Stimulated activated CD4-positive, alpha-beta T cell treated with anti-CD3 and anti-CD28 coated beads, Interleukin-4, amount 100 ng/mL, for 1 hour (primary cell): ENCODE results near the gene RNASEH2C.
"Not testable (repeated sequence)": the region's sequence is repeated elsewhere in the genome, so short reads cannot be mapped to it uniquely, and the experiment has no call there.

Experiments
- DNase-seq: peaks from one replicate; pipeline ENCODE4 v3.0.0-alpha.2; 2020

RNASEH2C gene

DNA sequence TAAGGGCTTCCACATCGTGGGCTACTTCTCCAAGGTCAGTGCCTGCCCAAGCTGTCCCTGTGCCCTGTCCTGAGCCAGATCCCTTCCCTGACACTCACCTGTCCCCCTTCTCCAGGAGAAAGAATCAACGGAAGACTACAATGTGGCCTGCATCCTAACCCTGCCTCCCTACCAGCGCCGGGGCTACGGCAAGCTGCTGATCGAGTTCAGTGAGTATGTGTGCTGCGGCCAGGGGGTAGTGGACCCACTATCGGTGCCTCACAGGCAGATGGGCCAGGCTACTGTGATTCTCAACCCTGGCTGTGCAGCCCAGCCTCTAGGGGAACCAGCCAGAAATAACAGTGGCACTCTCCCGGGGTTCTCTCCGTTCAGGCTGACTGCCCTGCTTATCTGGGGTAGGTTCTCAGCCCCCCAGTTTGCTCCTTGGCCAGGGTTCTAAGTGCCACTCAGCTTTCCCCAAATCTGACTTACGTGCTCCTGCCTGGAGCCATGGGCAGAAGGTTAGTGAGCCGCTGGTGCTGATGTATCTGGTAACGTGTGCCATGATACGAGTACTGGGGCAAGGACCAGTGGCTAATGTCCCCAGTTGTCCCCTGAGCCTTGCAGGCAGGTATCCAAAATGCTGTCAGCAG is 3.7 kb downstream of the RNASEH2C start:
- no peak for DNase-seq

DNA sequence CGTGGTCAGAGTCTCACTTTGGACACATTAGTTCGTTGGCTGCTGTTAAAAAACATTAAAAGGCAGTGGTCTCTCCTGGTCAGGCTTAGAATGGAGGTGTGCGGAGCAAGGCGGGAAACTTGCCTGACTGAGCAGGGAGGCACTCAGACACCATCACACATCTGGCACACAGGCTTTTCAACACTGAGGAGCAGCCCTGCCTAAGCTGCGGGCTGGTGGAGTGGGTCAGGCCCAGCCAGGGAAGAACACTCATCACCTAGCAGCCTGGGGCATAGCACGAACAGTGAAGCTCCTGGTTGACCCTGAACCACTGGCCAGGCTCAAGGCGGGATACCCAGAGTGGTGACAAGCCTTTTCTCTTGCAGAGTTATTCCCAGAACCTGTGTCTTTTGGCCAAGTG is 4.3 kb downstream of the RNASEH2C start:
- DNase-seq, result no peak

DNA sequence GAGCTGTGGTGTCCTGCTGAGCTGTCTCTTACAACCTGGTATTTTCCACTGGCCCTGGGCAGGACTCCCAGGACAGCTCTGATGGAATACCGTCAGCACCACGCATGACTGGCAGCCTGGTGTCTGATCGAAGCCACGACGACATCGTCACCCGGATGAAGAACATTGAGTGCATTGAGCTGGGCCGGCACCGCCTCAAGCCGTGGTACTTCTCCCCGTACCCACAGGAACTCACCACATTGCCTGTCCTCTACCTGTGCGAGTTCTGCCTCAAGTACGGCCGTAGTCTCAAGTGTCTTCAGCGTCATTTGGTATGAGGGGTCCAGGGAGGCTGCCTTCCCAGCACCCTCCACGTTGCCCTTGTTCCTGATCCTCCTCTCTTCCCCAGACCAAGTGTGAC is 6.2 kb downstream of the RNASEH2C start:
- no peak for DNase-seq

DNA sequence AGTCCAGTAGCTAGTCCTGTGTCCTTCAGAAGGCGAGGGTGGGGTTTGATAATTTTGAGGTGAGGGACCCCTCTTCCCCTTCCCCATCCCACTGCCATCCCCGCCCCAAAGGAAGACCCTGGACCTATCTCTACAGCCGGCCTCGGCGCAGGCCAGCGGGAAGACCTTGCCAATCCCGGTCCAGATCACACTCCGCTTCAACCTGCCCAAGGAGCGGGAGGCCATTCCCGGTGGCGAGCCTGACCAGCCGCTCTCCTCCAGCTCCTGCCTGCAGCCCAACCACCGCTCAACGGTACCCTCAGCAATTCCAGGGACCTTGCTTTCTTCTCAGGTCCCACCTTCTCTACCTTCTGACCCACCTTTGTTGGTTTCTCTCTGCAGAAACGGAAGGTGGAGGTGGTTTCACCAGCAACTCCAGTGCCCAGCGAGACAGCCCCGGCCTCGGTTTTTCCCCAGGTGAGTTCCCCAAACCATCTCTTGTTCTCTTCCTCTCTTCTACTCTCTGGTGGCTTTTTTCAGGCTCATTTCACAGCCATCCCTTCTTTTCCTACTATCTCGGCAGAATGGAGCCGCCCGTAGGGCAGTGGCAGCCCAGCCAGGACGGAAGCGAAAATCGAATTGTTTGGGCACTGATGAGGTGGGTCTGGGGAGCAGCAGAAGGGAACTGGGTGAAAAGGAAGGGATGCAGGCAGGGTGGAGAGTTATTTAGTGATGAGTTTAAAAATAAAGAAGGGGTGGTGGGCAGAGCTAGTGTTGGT is 7.2 kb downstream of the RNASEH2C start:
- DNase-seq, result no peak

DNA sequence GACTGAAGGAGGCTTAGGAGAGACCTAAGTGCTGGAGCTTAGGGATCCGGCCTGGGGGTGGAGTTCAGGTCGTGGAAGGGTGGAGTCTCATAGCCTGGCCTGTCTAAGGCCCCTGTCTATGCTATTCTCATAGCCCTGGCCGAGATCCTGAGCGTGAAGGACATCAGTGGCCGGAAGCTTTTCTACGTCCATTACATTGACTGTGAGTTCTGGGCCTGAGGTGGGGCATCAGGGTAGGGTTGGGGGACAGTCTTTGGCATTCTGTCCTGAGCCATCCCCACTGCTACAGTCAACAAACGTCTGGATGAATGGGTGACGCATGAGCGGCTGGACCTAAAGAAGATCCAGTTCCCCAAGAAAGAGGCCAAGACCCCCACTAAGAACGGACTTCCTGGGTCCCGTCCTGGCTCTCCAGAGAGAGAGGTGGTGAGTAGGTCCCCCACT is 7.9 kb downstream of the RNASEH2C start:
- no peak for DNase-seq

DNA sequence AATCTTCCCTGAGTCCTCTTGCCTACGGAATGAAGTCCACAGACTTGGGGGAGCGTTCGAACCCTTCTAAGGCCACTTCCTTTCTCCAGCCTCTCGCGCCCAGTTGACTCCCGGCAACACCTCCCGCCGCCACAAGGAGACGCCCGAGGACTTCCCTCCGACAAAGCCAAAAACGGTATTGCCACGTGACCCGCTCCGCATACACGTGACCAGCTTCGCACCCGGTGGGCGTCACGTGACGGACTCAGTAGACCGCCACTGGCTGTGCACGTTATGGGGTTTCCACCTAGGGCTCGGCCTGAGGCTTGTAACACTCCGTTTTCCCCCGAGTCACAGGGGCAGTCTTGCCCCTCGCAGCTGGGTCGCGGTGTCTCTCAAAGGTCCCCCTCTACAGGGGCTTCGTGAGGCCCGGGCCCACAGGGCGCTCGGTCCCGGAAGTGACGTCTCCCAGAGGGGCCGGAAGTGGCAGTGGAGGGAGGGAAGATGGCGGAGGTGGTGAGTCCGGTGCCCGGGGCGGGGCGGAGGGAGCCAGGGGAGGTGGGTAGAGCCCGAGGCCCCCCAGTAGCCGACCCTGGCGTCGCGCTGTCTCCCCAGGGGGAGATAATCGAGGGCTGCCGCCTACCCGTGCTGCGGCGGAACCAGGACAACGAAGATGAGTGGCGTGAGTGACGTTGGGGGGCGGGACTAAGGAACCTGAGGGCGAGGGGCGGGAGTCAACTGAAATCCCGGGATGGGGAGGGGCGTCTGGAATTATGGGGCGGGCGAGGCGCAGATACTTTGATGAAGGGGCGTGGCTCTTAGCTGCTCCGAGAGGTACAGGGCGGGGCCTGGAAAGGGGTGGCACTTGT is 8.6 kb downstream of the RNASEH2C start, which contains the start of gene KAT5:
KAT5 (plus strand) TSS at position 468 of the 848 bp plus-strand sequence; CDS start at position 484, 16 bp downstream.
- peak; percentile 97 for DNase-seq

DNA sequence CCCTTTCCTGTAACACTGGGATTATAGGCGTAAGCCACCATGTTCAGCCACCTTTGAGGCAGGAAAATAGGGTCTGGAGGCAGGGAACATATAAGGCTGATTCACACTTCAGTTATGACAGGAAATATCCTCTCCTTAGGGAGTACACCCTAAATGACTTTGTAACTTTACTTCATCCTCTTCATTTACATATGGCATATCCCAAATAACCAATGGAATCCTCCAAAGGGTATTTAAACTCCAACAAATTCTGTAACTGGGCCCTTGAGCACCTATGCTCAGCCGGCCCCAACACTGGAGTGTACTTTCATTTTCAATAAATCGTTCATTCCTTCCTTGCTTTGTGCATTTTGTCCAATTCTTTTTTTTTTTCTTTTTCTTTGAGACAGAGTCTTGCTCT is 10.2 kb downstream of the RNASEH2C start:
- DNase-seq, result no peak

DNA sequence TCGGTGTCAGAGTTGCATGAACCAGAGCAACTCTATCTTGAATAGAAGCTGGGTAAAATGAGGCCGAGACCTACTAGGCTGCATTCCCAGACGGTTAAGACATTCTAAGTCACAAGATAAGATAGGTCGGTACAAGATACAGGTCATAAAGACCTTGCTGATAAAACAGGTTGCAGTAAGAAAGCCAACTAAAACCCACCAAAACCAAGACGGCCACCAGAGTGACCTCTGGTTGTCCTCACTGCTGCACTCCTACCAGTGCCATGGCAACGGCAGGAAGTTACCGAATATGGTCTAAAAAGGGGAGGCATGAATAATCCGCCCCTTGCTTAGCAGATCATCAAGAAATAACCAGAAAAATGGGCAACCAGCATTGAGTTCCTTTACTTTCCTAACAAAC is 10.9 kb downstream of the RNASEH2C start:
- no peak for DNase-seq

DNA sequence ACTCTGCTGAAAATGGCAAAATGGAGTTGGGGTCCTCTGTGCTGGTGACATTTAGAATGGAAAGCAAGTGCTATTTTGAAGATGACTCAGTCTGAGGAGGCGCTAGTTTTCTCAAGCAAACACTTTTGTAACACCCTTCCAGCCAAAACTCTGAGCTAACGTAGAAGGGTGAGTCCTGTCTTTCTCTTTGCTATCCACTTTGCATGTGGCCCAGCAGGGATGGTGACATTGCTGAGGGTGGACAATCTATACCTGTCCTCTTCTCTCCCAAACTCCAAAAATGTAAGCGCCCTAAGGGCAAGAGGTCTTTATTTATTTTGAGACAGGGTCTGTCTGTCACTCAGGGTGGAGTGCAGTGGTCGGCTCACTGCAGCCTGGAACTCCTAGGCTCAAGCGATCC is 12.1 kb downstream of the RNASEH2C start:
- DNase-seq, result no peak

DNA sequence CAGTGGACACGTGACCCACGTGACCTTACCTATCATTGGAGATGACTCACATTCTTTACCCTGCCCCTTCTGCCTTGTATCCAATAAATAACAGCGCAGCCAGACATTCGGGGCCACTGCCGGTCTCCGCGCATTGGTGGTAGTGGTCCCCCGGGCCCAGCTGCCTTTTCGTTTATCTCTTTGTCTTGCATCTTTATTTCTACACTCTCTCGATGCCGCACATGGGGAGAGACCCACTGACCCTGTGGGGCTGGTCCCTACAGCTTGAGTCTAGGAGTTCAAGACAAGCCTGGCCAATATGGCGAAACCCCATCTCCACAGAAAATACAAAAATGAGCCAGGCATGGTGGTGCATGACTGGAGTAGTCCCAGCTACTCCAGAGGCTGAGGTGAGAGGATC is 13.6 kb downstream of the RNASEH2C start:
- DNase-seq, result not testable (repeated sequence)

DNA sequence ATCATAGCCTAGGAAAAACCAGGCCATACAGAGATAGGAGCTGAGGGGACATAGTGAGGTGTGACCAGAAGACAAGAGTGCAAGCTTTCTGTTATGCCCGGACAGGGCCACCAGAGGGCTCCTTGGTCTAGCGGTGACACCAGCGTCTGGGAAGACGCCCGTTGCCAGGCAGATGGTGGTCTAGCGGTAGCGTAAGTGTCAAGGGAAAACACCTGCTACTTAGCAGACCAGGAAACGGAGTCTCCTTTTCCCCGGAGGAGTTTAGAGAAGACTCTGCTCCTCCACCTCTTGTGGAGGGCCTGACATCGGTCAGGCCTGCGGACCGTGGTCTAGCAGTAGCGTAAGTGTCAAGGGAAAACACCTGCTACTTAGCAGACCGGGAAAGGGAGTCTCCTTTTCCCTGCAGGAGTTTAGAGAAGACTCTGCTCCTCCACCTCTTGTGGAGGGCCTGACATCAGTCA is 14.3 kb downstream of the RNASEH2C start:
- peak; percentile 74 for DNase-seq

DNA sequence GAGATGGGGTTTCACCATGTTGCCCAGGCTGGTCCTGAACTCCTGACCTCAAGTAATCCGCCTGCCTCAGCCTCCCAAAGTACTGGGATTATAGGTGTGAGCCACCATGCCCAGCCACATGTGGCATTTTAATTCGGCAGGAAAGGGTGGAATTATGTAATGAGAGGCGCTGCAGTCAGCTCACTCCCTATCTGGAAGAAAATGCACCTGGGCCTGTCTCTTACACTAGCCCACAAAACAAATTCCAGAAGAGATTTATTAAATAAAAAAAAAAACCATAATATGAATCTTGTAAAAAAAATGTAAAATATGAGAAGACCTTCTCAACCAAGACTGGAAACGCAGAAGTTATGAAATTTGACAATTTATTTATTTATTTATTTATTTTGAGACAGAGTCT is 16.8 kb downstream of the RNASEH2C start:
- no peak for DNase-seq

DNA sequence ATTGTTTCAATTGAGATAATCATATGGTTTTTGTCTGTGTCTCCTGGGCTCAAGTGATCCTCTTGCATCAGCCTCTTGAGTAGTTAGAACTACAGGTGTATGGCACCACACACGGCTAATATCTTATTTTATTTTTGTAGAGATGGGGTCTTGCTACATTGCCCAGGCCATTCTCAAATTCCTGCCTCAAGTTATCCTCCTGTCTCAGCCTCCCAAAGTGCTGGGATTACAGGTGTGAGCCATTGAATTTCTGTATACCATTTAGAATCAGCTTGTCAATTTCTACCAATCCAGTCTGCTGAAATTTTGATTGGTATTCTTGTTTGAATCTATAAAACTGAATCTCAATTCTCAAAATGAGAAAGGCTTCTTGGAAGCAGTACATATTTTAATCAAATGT is 18.9 kb downstream of the RNASEH2C start:
- no peak for DNase-seq

DNA sequence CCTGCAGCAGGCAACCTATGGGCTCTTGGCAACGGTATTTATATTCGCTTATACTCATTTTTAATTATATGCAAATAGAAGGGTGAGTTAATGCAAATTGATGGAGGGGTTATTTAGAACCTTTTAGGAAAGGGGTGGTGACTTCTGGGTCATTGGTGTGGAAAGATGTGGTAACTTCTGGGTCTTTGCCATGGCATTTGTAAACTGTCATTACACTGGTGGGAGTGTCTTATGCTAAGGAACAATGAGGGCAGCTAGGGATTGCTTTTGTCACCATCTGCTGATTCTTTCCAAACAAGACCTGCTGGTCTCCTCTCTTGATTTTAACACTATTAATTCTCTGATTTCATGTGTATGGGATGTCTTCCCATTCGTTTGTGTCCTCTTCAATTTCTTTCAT is 20.2 kb downstream of the RNASEH2C start:
- no peak for DNase-seq

DNA sequence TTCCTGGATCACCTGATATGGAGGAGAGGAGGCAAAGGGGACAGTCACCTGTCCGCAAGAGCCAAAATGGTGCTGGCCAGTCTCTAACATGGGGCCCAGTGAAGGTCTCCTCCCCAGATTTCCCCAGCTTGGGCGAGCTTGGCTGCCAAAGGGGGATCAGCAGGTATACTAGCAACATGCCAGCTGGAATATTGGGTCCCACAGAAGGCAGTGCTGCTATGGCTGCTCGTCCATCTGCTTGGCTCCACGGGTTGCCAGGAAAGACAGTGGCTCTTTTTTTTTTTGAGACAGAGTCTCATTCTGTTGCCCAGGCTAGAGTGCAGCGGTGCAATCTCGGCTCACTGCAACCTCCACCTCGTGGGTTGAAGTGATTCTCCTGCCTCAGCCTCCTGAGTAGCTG is 21.3 kb downstream of the RNASEH2C start:
- no peak for DNase-seq

DNA sequence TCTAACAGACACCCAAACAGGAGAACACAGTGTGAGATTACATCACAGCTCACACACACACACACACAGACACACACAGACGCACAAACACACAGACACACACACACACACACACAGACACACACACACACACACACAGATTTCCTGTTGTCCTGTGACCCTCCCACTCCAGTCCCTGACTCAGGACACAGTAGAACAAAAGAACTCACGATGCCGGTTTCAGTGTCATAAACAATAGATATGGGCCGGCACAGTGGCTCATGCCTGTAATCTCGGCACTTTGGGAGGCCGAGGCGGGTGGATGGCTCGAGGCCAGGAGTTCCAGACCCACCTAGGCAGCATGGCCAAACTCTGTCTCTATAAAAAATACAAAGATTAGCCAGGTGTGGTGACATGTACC is 22.4 kb downstream of the RNASEH2C start:
- DNase-seq, result no peak

DNA sequence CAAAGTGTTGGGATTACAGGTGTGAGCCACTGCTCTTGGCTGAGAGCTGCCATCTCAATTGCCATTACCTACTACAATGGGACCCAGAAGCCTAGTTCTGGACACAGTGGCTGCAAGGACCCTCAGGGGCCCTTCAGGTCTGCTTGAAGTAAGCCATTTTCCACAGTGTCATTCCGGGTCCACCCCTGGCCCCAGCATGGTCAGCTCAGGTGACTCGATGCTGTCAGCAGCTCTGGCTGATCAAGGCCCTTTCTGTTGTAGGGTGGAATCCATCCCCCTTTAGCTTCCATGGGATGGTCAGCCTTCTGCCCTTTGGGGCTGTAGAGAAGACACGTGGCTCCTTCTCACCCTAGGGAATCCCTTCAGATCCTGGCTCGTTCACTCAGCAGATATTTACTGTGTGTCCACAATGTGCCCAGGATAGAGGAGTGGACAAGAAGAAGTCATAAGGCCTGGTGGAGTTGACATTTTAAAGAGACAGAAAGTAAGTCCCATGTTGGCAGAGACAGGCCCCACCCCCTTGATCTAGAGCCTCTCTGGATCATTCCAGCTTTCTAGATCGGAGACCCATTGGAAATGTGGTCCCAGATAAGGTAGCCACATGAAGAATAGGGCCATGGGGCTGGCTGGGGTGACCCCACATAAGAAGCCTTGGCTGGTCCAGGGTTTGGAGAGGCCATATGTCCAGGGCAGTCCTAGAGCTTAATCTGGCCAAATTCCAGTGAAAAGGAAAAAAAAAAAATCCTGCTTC is 23.6 kb downstream of the RNASEH2C start:
- DNase-seq, result no peak

DNA sequence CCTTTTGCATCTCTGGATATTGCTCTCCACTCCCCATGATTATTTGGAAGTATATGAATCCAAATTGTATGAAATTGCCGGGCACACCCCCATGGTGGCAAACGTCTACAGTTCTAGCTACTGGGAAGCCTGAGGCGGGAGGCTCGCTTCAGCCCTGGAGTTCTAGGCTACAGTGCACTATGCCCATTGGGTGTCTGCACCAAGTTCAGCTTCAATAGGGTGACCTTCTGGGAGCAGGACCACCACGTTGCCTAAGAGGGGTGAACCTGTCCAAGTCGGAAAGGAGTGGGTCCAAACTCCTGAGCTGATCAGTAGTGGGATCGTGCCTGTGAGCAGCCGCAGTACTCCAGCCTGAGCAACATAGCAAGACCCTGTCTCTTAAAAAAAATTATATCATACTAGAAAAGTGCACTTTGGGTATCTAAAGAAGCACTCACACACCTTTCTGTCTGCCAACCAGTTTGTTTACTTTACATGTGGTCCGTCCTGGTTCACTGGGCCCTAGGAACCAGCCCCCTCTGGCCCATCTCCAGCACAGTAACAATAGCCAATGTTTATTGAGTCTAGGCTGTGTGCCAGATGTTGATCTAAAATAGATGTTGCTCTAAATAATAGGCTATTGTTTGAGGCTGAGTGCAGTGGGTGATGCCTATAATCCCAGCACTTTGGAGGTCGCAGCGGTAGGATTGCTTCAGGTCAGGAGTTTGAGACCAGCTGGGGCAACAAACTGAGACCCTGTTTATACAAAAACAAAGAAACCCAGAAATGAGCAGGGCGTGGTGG is 24.9 kb downstream of the RNASEH2C start:
- DNase-seq, result no peak

DNA sequence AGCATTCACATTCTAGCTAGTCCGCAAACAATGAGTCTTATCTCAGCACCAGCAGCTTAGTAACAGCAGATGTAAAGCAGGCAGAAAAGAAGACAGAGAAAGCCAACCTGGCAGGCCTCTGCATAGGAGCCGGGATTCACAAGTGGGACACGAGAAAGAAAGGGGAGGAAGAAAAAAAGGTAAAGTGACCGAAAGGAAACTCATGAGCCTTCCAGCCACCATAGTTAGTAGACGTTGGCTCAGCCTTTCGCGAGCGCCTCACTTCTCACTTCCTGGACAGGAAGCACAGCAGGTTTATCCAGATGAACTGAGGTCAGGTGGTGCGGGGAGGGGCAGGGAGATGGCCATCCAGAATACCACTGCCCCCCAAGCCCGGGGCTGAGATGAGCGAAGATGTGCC is 28.2 kb downstream of the RNASEH2C start:
- DNase-seq, result no peak

DNA sequence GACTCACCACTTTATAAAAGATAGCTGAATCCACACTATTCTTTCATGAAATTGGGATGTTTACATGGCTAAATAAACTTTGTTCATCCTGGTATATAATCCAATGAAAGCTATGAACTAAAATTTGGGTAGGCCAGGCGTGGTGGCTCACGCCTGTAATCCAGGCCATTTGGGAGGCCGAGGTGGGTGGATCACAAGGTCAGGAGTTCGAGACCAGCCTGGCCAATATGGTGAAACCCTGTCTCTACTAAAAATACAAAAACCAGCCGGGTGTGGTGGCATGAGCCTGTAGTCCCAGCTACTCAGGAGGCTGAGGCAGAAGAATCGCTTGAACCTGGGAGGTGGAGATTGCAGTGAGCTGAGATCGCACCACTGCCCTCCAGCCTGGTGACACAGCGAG is 28.8 kb downstream of the RNASEH2C start:
- not testable (repeated sequence) for DNase-seq

DNA sequence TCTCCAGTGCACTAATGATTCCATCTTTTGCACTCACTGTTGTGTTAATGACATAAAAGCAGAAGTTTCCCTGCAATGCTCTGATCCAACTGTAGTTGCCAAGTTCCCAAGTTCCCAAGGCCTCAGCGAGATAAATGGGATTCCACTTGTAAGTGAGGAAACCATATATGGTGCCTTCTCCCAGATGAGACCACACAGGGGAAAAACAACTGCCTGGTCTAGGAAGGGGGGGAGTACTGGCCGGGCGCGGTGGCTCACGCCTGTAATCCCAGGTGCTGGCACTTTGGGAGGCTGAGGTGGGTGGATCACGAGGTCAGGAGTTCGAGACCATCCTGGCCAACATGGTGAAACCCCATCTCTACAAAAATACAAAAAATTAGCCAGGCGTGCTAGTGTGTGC is 34.6 kb downstream of the RNASEH2C start:
- no peak for DNase-seq

DNA sequence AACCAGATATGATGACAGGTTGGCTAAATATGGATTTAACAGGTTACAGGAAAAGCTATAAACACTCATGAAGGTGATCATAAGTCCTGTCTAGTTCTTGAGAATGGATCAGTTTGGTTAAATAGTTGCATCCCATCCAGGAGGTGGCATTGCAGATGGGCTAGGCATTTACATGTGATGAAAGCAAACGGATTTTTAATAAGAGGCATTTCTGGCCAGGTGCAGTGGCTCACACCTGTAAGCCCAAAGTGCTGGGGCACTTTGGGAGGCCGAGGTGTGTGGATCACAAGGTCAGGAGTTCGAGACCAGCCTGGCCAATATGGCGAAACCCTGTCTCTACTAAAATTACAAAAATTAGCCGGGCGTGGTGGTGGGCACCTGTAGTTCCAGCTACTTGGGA is 37.1 kb downstream of the RNASEH2C start:
- DNase-seq, result not testable (repeated sequence)
